GM21515 (cell line): Measurements from ENCODE around the gene C22orf39.

Experiments
- ATAC-seq: cut with Tn5 transposase; IDR thresholded peaks from one replicate; pipeline ENCODE4 v1.9.1; 2021; ENCODE audit not compliant: unreplicated experiment

The C22orf39 gene

DNA sequence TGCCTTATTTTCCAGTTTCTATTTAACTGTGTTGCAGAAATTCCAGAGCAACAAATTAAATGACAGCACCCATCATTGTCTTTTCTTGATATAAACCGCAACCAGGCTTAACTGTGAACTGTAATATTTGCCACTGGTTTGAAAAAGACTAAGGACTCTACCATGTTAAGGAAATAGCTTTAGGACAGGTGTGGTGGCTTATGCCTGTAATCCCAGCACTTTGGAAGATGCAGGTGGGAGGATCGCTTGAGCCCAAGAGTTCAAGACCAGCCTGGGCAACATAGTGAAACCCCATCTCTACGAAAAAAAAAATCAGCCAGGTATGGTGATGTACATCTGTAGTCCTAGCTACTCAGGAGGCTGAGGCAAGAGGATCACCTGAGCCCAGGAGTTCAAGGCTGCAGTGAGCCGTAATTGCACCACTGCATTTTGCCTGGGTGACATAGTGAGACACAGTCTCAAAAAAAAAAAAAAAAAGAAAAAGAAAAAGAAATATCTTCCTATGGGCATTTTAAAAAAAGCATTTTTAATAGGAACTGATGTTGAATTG, 44.8 kb downstream of the C22orf39 start:
- no peak for ATAC-seq

DNA sequence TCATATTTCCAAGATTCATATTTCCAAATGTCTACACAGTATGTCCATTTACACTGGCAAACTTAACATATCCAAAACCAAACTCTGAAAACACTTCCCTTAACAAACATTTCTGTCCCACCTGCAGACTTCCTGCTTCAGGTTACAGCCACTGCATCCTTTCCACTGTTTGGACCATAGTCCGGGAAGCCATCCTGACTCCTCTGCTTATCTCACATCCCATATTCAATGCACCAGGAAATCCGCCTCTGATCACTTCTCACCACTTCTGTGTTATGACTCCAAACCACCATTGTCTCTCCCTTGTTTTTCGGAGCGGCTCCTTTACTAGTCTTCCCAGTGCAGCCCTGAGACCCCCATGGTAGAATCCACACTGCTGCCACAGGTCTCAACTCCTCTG, 46.0 kb downstream of the C22orf39 start:
- ATAC-seq = no peak

DNA sequence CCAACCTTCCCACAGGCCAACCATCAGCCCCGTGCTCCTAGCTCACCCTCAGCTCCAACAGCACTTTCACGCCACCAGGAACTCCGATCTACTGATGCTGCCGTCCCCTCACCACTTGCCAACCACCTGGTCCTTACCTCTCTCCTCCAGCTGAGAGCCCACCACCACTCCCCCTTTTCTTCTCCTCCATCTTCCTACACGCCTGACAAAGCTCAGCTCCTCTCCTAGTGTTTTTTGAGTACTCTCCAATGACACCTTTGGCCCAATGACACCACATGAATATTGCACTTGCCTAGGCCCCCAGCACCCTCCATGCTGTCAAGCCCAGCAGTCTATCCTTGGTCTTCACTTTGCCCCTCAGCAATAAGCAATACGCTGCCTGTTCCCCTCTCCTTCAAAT, 46.6 kb downstream of the C22orf39 start:
- ATAC-seq = no peak

DNA sequence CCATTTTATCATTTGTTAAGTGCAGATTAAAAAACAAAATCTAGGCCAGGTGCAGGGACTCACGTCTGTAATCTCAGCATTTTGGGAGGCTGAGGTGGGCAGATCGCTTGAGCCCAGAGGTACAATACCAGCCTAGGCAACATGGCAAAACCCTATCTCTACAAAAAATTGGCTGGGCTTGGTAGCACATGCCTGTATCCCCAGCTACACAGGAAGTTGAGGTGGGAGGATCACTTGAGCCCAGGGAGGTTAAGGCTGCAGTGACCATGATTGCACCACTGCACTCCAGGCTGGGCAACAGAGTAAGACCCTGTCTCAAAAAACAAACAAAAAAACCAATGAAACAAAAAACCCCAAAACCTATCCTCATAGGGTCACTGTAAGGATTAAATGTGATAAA, 48.9 kb downstream of the C22orf39 start:
- no peak for ATAC-seq

DNA sequence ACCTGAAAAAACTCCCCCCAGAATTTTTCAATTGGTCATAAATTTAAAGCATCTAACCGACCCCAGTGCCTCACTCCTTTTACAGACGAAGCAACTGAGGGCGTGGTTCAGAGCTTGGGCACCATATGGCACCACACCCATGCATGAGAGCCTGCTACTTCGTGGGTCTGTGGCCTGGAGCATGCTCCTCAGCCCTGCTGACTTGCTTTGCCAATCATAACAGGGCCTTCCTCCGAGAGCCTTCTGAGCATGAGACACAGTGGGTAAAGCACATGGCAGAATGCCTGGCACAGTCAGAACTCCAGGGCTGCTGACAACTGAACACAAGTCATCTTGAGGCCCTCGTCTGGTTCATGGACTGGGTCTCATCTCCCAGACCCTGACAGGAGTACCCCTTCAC, 49.3 kb downstream of the C22orf39 start:
- ATAC-seq = no peak

DNA sequence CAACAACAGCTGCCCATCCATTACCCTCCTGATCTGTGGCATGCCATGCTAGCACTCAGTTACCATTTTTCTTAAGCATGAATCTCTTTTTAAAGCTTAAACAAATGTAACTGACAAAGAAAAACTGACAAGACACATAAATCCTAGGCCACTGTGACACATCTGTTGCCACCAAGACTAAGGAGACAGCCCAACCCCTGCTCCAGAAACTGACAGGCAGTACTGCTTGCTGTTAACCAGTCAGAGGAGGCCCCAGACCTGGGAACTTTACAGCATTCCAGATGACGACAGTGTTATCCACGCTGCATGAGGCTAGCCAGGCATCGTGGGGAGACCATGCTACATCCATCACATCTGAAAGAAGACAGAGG, 49.8 kb downstream of the C22orf39 start:
- ATAC-seq = no peak

DNA sequence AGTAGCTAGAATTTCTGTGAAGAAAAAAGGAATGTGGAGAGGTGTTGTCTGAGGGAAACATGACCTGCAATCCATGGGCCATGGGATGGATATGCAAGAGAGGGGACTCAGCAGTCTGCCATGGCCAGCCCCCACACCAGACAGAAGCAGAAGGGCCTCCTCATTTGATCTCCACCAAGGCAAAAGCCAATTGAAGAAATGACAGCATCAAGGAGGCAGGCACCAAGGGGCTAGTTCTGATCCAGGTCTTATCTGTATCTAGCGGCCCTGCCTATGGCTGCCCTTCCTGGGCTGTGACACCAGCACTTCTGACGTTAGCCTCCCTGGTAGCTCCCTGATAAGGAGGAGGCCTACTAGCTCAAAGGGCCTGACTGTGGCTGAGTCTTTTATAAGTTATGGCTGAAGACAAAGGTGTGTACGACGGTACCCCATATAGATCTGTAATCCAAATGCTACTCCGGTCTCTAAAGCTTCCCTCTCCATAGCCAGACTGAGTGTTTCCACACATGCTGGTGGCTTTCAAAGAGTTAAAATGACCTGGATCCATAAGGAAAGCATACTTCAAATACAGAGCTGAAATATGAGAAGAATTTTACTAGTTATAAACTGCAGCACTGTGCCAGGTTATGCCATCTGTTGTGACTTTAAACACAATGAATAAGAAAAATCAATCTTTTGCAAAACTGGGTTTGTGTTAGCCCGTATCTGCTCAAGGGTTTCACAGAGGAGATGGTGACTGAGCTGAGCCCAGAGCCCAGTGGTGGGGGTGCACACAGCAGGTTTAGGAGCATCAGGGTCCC, 50.4 kb downstream of the C22orf39 start:
- ATAC-seq = no peak

DNA sequence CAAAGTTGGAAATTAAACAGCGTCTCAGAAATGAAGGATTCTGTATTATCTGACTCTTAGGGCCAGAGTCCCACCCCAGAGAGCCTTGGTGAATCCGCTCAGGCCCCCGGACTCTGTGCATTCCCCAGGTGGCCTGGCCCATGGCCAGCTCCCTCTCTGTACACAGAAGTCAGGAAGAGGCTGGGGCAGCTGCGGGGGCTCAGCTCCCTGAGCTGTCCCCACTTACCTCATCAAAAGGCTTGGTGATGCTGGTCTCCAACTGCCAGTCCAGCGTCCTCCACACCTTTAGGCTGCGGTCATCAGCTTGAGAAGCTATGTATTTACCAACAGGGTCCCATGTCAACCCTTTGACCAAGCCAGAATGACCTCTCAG, 51.0 kb downstream of the C22orf39 start:
- no peak for ATAC-seq

DNA sequence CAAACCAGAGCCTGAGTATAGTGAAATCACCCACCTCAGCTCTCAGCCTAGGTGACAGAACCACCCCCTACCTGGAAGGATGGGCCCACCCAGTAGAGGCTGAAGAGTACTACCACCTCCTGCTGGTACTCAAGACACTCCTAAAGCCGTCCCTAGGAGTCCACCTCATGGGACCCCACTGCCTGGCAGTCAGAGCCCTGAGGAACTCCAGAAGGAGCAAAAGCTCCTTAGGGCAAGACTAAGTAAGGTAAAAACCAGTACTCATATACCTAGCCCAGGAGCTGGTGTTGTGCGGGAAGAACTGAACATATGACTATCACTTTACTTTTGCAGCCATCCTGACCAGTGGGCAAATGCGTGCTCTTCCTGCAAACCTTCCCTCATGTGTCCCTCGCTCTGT, 52.2 kb downstream of the C22orf39 start:
- ATAC-seq = no peak

DNA sequence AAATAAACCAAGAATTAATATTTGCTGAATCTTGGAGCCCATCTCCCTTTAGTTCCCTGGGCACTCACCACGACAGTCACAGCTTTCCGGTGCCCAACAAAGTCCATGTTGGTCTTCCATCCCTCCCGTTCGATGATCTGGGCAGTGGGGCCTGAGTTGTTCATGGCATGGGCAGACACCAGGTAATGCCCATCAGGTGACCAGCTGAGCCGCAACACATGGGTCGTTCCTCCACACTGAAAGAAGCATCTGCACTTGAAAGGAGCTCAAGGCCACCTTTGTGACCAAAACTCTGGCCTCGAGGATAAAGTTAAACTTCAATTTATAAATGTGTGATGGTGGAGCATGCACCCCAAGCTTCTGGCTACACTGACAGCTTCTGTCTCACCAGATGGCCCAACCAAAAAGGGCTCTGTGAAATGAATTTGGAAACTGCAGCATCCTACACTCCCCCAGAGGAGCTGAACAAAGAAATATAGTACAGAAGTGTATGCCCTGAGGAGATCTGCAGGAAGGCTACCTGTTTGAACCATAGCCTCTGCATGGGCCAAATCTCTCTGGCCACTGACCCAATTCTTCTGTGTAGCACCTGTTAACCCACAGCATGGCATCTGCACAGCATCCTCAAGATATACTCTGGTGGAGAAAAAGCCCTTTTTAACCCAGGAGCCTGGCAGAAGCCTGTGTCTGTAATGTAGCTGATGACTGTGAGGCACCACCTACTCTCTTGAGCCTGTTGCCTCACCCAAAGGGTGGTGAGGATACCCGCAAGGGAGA, 53.0 kb downstream of the C22orf39 start:
- no peak for ATAC-seq

DNA sequence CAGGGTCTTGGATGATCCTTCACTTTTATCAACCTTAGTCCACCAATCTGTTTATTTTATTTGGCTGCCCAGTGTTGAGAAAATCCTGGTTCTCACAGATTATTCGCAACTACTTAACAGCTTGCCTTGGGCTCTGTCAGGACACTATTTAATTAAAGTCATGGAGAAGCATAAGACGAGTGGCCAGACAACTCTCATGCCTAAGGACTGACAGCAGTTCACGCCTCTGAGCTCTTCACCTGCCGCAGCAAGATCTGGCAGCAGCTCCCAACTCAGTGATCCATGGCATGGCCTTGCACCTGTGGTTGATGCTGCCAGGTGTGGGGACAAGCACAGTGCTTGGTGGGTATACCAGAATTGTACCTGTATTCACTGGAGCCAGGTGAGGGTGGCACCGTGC, 53.8 kb downstream of the C22orf39 start:
- no peak for ATAC-seq
